Karpas-422 (cell line): ENCODE data around the gene PLEKHD1. TPM values are rescaled to one million over a fixed set of nuclear protein-coding genes. Genes with fewer than 3 reads are reported as not detected.
"Not testable (repeated sequence)": the region's sequence is repeated elsewhere in the genome, so short reads cannot be mapped to it uniquely, and the experiment has no call there.

Source experiments
- DNase-seq: peaks from one replicate; pipeline ENCODE4 v3.0.0-alpha.2; 2015
- H2AFZ ChIP-seq: fragments of 200-600 bp; sonication (generic); 2 replicates; pipeline ENCODE4 v1.6.1; 2014; ENCODE audit warnings: antibody characterized with exemption, low read length, mixed read lengths
- H3K27ac ChIP-seq: fragments of 200-600 bp; sonication (generic); 2 replicates; pipeline ENCODE4 v1.5.1; 2014; ENCODE audit warnings: mild to moderate bottlenecking, low read length, moderate library complexity
- H3K27me3 ChIP-seq: fragments of 200-600 bp; sonication (generic); 2 replicates; pipeline ENCODE4 v1.6.1; 2014; ENCODE audit warnings: low read length, mixed read lengths
- H3K36me3 ChIP-seq: fragments of 200-600 bp; sonication (generic); 2 replicates; pipeline ENCODE4 v1.6.1; 2014; ENCODE audit warnings: low read length, mixed read lengths; ENCODE audit not compliant: insufficient read depth
- H3K4me1 ChIP-seq: fragments of 200-600 bp; sonication (generic); 2 replicates; pipeline ENCODE4 v1.6.1; 2014; ENCODE audit warnings: mild to moderate bottlenecking, low read length, mixed read lengths
- H3K4me2 ChIP-seq: fragments of 200-600 bp; sonication (generic); 2 replicates; pipeline ENCODE4 v1.6.1; 2014; ENCODE audit warnings: low read length, low read depth, mild to moderate bottlenecking; ENCODE audit not compliant: poor library complexity, severe bottlenecking
- H3K4me3 ChIP-seq: fragments of 200-600 bp; sonication (generic); 2 replicates; pipeline ENCODE4 v1.5.1; 2014; ENCODE audit warnings: mild to moderate bottlenecking, antibody characterized with exemption, low read length, mixed read lengths
- H3K79me2 ChIP-seq: fragments of 200-600 bp; sonication (generic); 2 replicates; pipeline ENCODE4 v1.6.1; 2014; ENCODE audit warnings: mild to moderate bottlenecking, low read length, mixed read lengths
- H3K9ac ChIP-seq: fragments of 200-600 bp; sonication (generic); 2 replicates; pipeline ENCODE4 v1.6.0; 2014; ENCODE audit warnings: low read length
- H3K9me2 ChIP-seq: fragments of 200-600 bp; sonication (generic), shearing (Covaris generic); replicated peaks from 2 replicates; pipeline ENCODE4 v1.6.0; 2014; ENCODE audit warnings: mild to moderate bottlenecking, low read length, moderate library complexity; ENCODE audit not compliant: insufficient read depth
- H3K9me3 ChIP-seq: fragments of 300-700, 200-600 bp; sonication (generic); 2 replicates; pipeline ENCODE4 v1.6.1; 2014; ENCODE audit warnings: low read length, mixed read lengths
- H4K20me1 ChIP-seq: fragments of 200-600 bp; sonication (generic); 2 replicates; pipeline ENCODE4 v1.6.1; 2014; ENCODE audit warnings: mild to moderate bottlenecking, antibody characterized with exemption, low read length, low read depth; ENCODE audit not compliant: insufficient read depth
- total RNA-seq: library from RNA; depleted of rRNA; stranded (reverse); fragments of >200 nt; shearing (Covaris generic); gene quantifications from 2 replicates; pipeline ENCODE4 v1.2.3, GENCODE V29; 2014; ENCODE audit warnings: low replicate concordance

The PLEKHD1 gene
- total RNA-seq, 1 experiment from 2014 or later = 0.41 TPM

DNA sequence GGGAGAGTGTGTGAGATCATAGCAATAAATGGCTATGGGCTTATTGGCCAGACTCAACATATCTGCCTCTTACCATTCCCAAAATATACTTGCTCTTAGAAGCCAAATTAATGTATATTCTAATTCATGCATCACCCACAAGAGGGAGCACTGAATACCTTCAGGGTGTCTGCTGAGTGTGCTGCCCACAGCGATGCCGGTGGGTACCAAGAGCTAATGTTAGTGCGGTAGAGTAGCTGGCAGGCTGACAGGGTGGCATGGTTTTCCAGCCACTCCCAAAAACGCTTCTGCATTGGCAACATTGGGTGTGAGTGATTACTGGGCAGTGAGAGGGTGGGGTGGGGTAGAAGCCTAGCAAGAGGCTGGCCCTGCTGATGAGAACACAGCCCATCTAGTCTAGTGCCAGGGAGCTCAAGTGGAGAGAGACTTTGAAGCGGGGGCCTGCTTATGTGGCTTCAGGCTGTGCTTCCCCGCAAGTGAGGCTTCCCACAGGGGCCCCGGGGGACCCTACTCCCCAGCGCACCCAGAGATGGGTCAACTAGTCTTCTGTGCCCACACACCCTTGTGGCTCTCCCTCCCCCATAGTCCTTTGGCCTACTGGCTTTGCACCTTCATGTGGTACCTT, 9.2 kb upstream of the PLEKHD1 start:
- Histone ChIP-seq H3K4me2 (no peak overlapping the region), H3K9me2 (no peaks in the 10 kb centered on the region), H3K36me3 (no peaks in the 10 kb centered on the region), H3K9me3 (no peaks in the 10 kb centered on the region), H3K4me1 (peaks cover 17% of the 10 kb centered on the region), H3K79me2 (no peaks in the 10 kb centered on the region), H4K20me1 (0 out of 2 replicates have a peak, but pooled peaks cover 3% of the 10 kb centered on the region), H2AFZ (no peak overlapping the region), H3K9ac (no peak overlapping the region), H3K4me3 (no peak overlapping the region), H3K27ac (no peak overlapping the region), H3K27me3 (no peaks in the 10 kb centered on the region)
- peak; percentile 85 for DNase-seq

GRCh38 chr14:69476824-69477450, 7.6 kb upstream of the PLEKHD1 start:
- not testable (repeated sequence) for H3K9me3 ChIP-seq, DNase-seq, H3K4me3 ChIP-seq, H3K27me3 ChIP-seq, H3K4me2 ChIP-seq, H3K36me3 ChIP-seq, H4K20me1 ChIP-seq, H3K79me2 ChIP-seq, H3K9ac ChIP-seq, H3K9me2 ChIP-seq, H2AFZ ChIP-seq, H3K27ac ChIP-seq
- H3K4me1 ChIP-seq = peaks cover 25% of the 10 kb centered on the region

DNA sequence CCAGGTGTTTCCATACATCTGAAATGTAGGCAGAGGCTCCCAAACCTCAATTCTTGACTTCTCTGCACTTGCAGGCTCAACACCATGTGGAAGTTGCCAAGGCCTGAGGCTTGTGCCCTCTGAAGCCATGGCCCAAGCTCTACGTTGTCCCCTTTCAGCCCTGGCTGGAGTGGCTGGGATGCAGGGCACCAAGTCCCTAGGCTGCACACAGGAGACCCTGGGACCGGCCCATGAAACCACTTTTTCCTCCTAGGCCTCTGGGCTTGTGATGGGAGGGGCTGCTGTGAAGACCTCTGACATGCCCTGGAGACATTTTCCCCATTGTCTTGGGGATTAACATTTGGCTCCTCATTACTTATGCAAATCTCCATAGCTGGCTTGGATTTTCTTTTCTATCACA, 6.5 kb upstream of the PLEKHD1 start:
- not testable (repeated sequence) for H2AFZ ChIP-seq, H3K27ac ChIP-seq, DNase-seq, H3K4me3 ChIP-seq, H3K9ac ChIP-seq, H3K79me2 ChIP-seq, H3K36me3 ChIP-seq, H3K4me2 ChIP-seq, H3K27me3 ChIP-seq, H3K9me2 ChIP-seq, H4K20me1 ChIP-seq, H3K9me3 ChIP-seq
- H3K4me1 ChIP-seq = peaks cover 31% of the 10 kb centered on the region

- no peaks in the 10 kb centered on the region for H3K79me2 ChIP-seq
- no peak overlapping the region for H3K4me3 ChIP-seq
- H3K9me2 ChIP-seq = no peaks in the 10 kb centered on the region
- DNase-seq = peak; percentile 54
- H4K20me1 ChIP-seq = peaks cover 7% of the 10 kb centered on the region; the same call in 1 of the 2 replicates
- no peaks in the 10 kb centered on the region for H3K9me3 ChIP-seq
- no peak overlapping the region for H3K9ac ChIP-seq
- no peaks in the 10 kb centered on the region for H3K36me3 ChIP-seq
- no peaks in the 10 kb centered on the region for H3K27me3 ChIP-seq
- no peak overlapping the region for H2AFZ ChIP-seq
- peaks cover 31% of the 10 kb centered on the region for H3K4me1 ChIP-seq
- H3K27ac ChIP-seq = no peak overlapping the region
- H3K4me2 ChIP-seq = no peak overlapping the region
Observed at GRCh38 chr14:69479696-69480095, 4.8 kb upstream of the PLEKHD1 start.

DNA sequence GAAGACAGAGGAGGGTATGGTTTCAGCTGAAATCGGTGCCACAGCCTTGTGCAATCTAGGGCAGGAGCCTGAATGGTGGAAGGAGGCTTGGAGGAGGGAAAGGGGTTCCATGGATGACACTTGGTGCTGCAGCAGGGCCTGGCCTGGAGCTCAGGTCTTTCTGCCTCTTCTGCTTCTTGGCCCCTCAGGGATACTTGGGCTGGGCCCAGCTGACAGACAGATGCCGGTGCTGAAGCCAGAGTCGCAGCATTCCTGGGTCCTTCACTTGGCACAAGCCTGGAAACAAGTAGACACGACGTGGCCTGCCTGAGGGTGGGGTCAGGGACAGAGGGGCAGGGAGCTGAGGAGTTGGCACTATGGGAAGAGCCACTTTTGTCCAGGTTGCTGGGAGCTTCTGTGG, 4.4 kb upstream of the PLEKHD1 start:
- Histone ChIP-seq H2AFZ (no peak overlapping the region), H3K79me2 (no peaks in the 10 kb centered on the region), H3K9ac (no peak overlapping the region), H3K27ac (no peak overlapping the region), H3K4me2 (no peak overlapping the region), H3K4me3 (no peak overlapping the region), H3K36me3 (no peaks in the 10 kb centered on the region), H3K27me3 (no peaks in the 10 kb centered on the region), H3K9me3 (no peaks in the 10 kb centered on the region), H3K4me1 (peaks cover 31% of the 10 kb centered on the region), H3K9me2 (no peaks in the 10 kb centered on the region), H4K20me1 (peaks cover 7% of the 10 kb centered on the region; the same call in 1 of the 2 replicates)
- no peak for DNase-seq

DNA sequence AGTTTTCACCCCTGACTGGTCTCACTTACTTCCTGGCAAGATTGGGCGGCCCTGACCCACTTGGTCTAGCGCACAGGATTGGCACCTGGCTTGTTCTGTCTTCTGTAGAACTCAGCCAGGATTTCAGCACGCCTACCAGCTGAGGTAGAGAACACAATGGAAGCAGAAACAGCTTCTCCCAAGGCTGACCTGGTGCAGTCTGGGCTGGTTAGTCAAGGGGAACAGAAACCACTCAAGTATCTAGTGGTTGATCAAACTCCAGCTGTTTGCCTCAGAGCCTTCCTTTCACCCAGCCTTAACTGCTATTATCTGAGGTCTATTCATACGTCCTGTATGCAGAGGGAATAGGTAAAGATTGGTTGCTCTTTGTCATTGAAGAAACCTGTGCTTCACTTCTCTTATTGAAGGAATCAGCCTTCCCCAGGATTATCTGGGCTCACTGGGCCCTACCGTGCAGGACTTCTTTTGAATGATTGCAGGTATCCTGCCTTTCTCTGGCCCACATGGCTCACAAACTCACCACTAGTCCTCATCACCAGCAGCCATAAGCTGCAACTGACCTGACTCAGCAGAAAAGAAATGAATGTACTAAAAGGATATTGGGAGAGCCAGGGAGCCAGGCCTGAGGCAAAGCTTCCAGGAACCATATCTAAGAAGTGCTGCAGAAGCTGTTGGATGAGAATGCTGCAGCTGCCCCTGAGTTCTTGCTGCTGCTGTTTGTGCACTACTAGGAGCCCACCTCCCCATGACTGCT, 2.5 kb upstream of the PLEKHD1 start:
- Histone ChIP-seq H3K9me3 (no peaks in the 10 kb centered on the region), H3K4me2 (no peak overlapping the region), H3K9me2 (no peaks in the 10 kb centered on the region), H3K4me3 (no peak overlapping the region), H2AFZ (no peak overlapping the region), H3K27me3 (no peaks in the 10 kb centered on the region), H3K9ac (no peak overlapping the region), H4K20me1 (peaks cover 4% of the 10 kb centered on the region; the same call in 1 of the 2 replicates), H3K27ac (no peak overlapping the region), H3K4me1 (peaks cover 31% of the 10 kb centered on the region), H3K36me3 (no peaks in the 10 kb centered on the region), H3K79me2 (no peaks in the 10 kb centered on the region)
- DNase-seq = peak; percentile 75

GRCh38 chr14:69483765-69484443, 624 bp upstream of the PLEKHD1 start:
- DNase-seq = no peak
- Histone ChIP-seq H3K4me1 (peaks cover 24% of the 10 kb centered on the region), H3K9me2 (no peaks in the 10 kb centered on the region), H3K27ac (no peak overlapping the region), H4K20me1 (peaks cover 8% of the 10 kb centered on the region; the same call in 1 of the 2 replicates), H3K4me2 (no peak overlapping the region), H2AFZ (no peak overlapping the region), H3K36me3 (no peaks in the 10 kb centered on the region), H3K4me3 (no peak overlapping the region), H3K27me3 (no peaks in the 10 kb centered on the region), H3K9me3 (no peaks in the 10 kb centered on the region), H3K79me2 (no peaks in the 10 kb centered on the region), H3K9ac (no peak overlapping the region)

GRCh38 chr14:69485315-69485660, 760 bp downstream of the PLEKHD1 start:
- H3K9me2 ChIP-seq = no peaks in the 10 kb centered on the region
- no peaks in the 10 kb centered on the region for H3K27me3 ChIP-seq
- H3K36me3 ChIP-seq = no peaks in the 10 kb centered on the region
- no peaks in the 10 kb centered on the region for H3K9me3 ChIP-seq
- H3K4me1 ChIP-seq = peaks cover 14% of the 10 kb centered on the region
- no peak overlapping the region for H3K4me3 ChIP-seq
- no peak for DNase-seq
- no peak overlapping the region for H3K9ac ChIP-seq
- no peak overlapping the region for H2AFZ ChIP-seq
- H3K4me2 ChIP-seq = no peak overlapping the region
- H3K27ac ChIP-seq = no peak overlapping the region
- H3K79me2 ChIP-seq = no peaks in the 10 kb centered on the region
- H4K20me1 ChIP-seq = peaks cover 8% of the 10 kb centered on the region; the same call in 1 of the 2 replicates
